PFSK-1 (cell line): ENCODE data around the gene LCT.

ENCODE experiments used
- FOXP2 ChIP-seq: optimal IDR thresholded peaks from 2 replicates; pipeline ENCODE3; 2011; ENCODE audit warnings: borderline replicate concordance, control low read depth, inconsistent platforms; ENCODE audit not compliant: insufficient read depth; ENCODE audit errors: extremely low read length, extremely low read depth
- POLR2AphosphoS5 ChIP-seq: IDR thresholded peaks from 2 replicates; pipeline ENCODE4 v1.6.1; 2012; ENCODE audit warnings: low read depth, mild to moderate bottlenecking, control low read depth, low read length, moderate library complexity
- REST ChIP-seq, 2 experiments: IDR thresholded peaks; 2 replicates each; pipeline versions ENCODE4 v1.6.1 to v1.8.0; 2011 to 2012; ENCODE audit warnings: low read depth in 2 of 2, low read length in 2 of 2, control low read depth in 1 of 2, inconsistent platforms in 1 of 2, mild to moderate bottlenecking in 1 of 2, moderate library complexity in 1 of 2; ENCODE audit not compliant: insufficient read depth in 1 of 2
- SIN3A ChIP-seq: IDR thresholded peaks from 2 replicates; pipeline ENCODE4 v1.6.1; 2012; ENCODE audit warnings: mild to moderate bottlenecking, low read length, moderate library complexity, borderline replicate concordance; ENCODE audit not compliant: insufficient read depth
- TAF1 ChIP-seq: IDR thresholded peaks from 2 replicates; pipeline ENCODE4 v1.6.1; 2012; ENCODE audit warnings: low read length, control low read depth, borderline replicate concordance; ENCODE audit not compliant: insufficient read depth

GRCh38 chr2:135849087-135849486, 12.1 kb upstream of the LCT start:
- TF ChIP-seq FOXP2 (no peak), POLR2AphosphoS5 (no peak), TAF1 (no peak), REST (IDR thresholded peaks at IDR 0.05; ENCODE audit: insufficient read depth in 1 of 2, low read depth in 2 of 2, low read length in 2 of 2) (no peak), SIN3A (no peak)
